HL-60 (cell line): ENCODE results near the gene CEP295NL.

Source experiments
- CTCF ChIP-seq: IDR thresholded peaks from one replicate; pipeline ENCODE4 v1.5.1; 2011; ENCODE audit warnings: low read length, control low read depth, inconsistent platforms; ENCODE audit not compliant: insufficient read depth
- GABPA ChIP-seq: IDR thresholded peaks from 2 replicates; pipeline ENCODE4 v1.6.1; 2012; ENCODE audit warnings: low read depth
- POLR2AphosphoS5 ChIP-seq: IDR thresholded peaks from 2 replicates; pipeline ENCODE4 v1.6.1; 2012; ENCODE audit warnings: low read depth
- REST ChIP-seq: IDR thresholded peaks from 2 replicates; pipeline ENCODE4 v1.6.1; 2012; ENCODE audit warnings: low read depth; ENCODE audit not compliant: insufficient replicate concordance
- SPI1 ChIP-seq: IDR thresholded peaks from 2 replicates; pipeline ENCODE4 v1.6.1; 2012; ENCODE audit warnings: low read depth, mild to moderate bottlenecking, borderline replicate concordance

GRCh38 chr17:78952706-78953105 lies 49.7 kb upstream of the CEP295NL start:
- TF ChIP-seq SPI1 (no peak), CTCF (no peak), POLR2AphosphoS5 (no peak), REST (no peak), GABPA (no peak)
